Heart left ventricle (tissue), 13 donors: ENCODE data around the gene SNAP23.

Experiments used
- CTCF ChIP-seq, 12 donors: fragments of 200-600 bp; sonication (generic) in 4 of 12; IDR thresholded peaks; one replicate each; pipeline versions ENCODE4 v1.5.0 to v1.8.0; 2018 to 2022; ENCODE audit warnings: antibody characterized with exemption in 12 of 12, mild to moderate bottlenecking in 5 of 12
- POLR2A ChIP-seq, 2 donors: fragments of 450-650 bp; IDR thresholded peaks; one replicate each; pipeline ENCODE4 v1.6.1; 2017; ENCODE audit warnings: antibody characterized with exemption in 2 of 2, mild to moderate bottlenecking in 2 of 2, moderate library complexity in 2 of 2
- donor health status: ischemic (EF 13 %, LVEDD 7.1; RV severe dilation, severe dysfunction).
- donor health status: DM: no; HTN: yes; CAD: no.
- donor health status: DM: no; HTN: no; CAD: no.
- donor health status: ischemic (EF 25% LVEDD 6.9; RV normal size, moderate dysfunction).
- donor health status: ischemic (EF 25% LVEDD 5.7; RV mildly dilated, moderate dysfunction).
- donor health status: ischemic (EF 35%, LVEDD 5.7; RV mildly dilated, moderate dysfunction).
- donor health status: nonischemic (EF 11% LVEDD 7.7; RV severe dilation, severe dysfunction).
- donor health status: DM: yes; HTN: yes; CAD: no.
- donor health status: PGD.
- donor health status: ischemic (EF 29% LVEDD 5.4; RV normal size, mild dysfunction).
- donor health status: nonischemic (EF 23%, LVEDD 6.1; RV moderate dilation, normal function).

GRCh38 chr15:42499858-42500609 is 4.6 kb downstream of the SNAP23 start:
- TF ChIP-seq CTCF (IDR thresholded peaks at IDR 0.05) (no peak), POLR2A (IDR thresholded peaks at IDR 0.05) (no peak)
